Activated CD8-positive, alpha-beta memory T cell treated with anti-CD3 and anti-CD28 coated beads for 24 hours (primary cell): ENCODE results near the gene HMG20A.

Experiments used
- DNase-seq: peaks from one replicate; pipeline ENCODE4 v3.0.0-alpha.2; 2020

Gene HMG20A

GRCh38 chr15:77436822-77437221 lies 16.1 kb downstream of the HMG20A start:
- DNase-seq, result no peak

GRCh38 chr15:77437264-77437663 lies 16.6 kb downstream of the HMG20A start:
- DNase-seq, result no peak

GRCh38 chr15:77440378-77440999 lies 19.8 kb downstream of the HMG20A start:
- no peak for DNase-seq

- DNase-seq, result no peak
Observed at GRCh38 chr15:77446840-77447390, 26.2 kb downstream of the HMG20A start.

GRCh38 chr15:77454265-77454664 lies 33.6 kb downstream of the HMG20A start:
- DNase-seq, result no peak

GRCh38 chr15:77454951-77455350 lies 34.3 kb downstream of the HMG20A start:
- no peak for DNase-seq

GRCh38 chr15:77455696-77456321 lies 35.1 kb downstream of the HMG20A start:
- DNase-seq, result no peak

- DNase-seq, result no peak
Observed at GRCh38 chr15:77456746-77457145, 36.1 kb downstream of the HMG20A start.

- DNase-seq, result no peak
Observed at GRCh38 chr15:77457191-77457904, 36.7 kb downstream of the HMG20A start.

GRCh38 chr15:77457905-77458265 lies 37.2 kb downstream of the HMG20A start:
- no peak for DNase-seq

GRCh38 chr15:77459031-77459430 lies 38.3 kb downstream of the HMG20A start:
- DNase-seq, result no peak

- DNase-seq, result no peak
Observed at GRCh38 chr15:77461486-77461885, 40.8 kb downstream of the HMG20A start.

GRCh38 chr15:77464129-77464865 lies 43.6 kb downstream of the HMG20A start:
- DNase-seq, result no peak

- DNase-seq, result no peak
Observed at GRCh38 chr15:77466521-77466920, 45.8 kb downstream of the HMG20A start.

- DNase-seq, result no peak
Observed at GRCh38 chr15:77468896-77469295, 48.2 kb downstream of the HMG20A start.

GRCh38 chr15:77470235-77470634 lies 49.5 kb downstream of the HMG20A start:
- DNase-seq, result no peak

- no peak for DNase-seq
Observed at GRCh38 chr15:77473328-77473727, 52.6 kb downstream of the HMG20A start.

- no peak for DNase-seq
Observed at GRCh38 chr15:77474310-77474988, 53.8 kb downstream of the HMG20A start.

- DNase-seq, result no peak
Observed at GRCh38 chr15:77475001-77475400, 54.3 kb downstream of the HMG20A start.

- DNase-seq, result no peak
Observed at GRCh38 chr15:77475898-77476297, 55.2 kb downstream of the HMG20A start.

GRCh38 chr15:77476995-77477394 lies 56.3 kb downstream of the HMG20A start:
- DNase-seq, result no peak

GRCh38 chr15:77478051-77478450 lies 57.4 kb downstream of the HMG20A start:
- no peak for DNase-seq

GRCh38 chr15:77479015-77479414 lies 58.3 kb downstream of the HMG20A start:
- DNase-seq, result no peak
